ENCODE measurements around the gene APOBEC3A. TPM values are rescaled to one million over a fixed set of nuclear protein-coding genes. Genes with fewer than 3 reads are reported as not detected.

The APOBEC3A gene
- 0.13 TPM for polyA plus RNA-seq (ENCODE audit: insufficient read length)
- long read RNA-seq, donor 1 = 0 reads
- long read RNA-seq, donor 2 = 0 reads
- long read RNA-seq, donor 3 = 0 reads
- long read RNA-seq, donor 4 = 0 reads
- long read RNA-seq, donor 5 = 0 reads
- long read RNA-seq, donor 6 = 0 reads
- long read RNA-seq, donor 7 = 0 reads
- long read RNA-seq, donor 8 = 0 reads

DNA sequence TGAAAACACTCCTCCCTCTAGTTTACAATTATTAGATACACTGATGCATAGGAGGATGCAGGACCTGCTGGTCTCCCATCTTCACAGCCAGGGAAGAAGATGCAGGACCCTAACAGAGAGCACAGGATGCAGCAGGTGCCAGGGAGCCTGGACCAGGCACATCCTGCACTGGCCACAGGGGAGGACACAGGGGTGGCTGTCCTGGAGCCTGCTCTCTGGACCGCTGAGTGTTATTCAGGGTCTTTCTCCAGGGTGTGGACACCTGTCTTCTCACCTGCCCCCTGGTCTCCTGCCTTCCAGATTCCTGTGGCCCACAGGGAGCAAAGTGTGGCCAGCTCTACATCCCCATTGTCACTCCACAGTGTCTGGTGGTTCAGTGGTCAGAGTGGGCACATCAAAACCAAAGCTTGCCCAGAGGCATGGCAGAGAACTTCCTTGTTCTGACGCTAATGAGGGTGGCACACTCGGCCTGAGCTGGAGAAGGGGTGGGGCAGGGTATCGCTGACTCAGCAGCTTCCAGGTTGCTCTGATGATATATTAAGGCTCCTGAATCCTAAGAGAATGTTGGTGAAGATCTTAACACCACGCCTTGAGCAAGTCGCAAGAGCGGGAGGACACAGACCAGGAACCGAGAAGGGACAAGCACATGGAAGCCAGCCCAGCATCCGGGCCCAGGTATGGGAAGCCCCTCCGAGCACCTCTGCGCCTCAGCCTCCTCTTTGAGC, at the start of gene APOBEC3A:
Gene APOBEC3A (plus strand): TSS at position 564 of the 725 bp plus-strand sequence. CDS start 83 bp downstream, at position 647.
- DNase-seq = no peak

DNA sequence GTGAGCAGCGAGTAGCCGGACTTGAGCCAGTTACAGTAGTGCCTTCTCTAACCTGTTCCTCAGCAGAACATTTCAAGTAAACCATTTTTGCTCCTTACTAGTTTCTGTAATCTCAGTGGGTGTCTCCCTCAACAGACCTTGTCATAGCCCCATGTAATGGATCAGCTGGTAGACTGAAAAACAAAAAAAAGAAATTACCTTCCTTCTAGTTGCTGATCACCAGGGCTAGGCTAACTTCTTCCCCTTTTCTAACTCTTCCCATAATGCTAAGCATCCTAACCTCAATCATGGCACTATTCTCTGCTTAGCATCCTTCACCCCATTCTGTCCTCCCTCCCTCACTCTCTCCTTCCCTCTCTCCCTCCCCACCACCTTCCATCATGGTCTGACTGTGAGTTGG, 49.6 kb upstream of the APOBEC3A start:
- DNase-seq = no peak

DNA sequence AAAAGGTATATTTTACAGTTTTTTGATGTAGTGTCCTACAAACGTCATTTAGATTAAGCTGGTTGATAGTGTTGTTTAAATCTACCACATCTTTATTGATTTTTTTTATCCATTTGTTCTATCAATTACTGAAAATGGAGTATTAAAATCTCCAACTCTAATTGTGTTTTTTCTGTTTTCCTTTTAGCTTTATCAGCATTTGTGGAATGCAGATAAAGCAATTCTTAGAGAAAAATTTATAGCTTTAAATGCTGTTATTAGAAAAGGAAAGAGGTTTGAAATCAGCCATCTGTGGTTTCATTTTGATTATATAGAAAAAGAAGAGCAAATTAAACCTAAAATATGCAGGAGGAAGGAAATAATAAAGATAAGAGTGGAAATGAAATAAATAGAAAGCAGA, 46.0 kb upstream of the APOBEC3A start:
- DNase-seq = no peak

DNA sequence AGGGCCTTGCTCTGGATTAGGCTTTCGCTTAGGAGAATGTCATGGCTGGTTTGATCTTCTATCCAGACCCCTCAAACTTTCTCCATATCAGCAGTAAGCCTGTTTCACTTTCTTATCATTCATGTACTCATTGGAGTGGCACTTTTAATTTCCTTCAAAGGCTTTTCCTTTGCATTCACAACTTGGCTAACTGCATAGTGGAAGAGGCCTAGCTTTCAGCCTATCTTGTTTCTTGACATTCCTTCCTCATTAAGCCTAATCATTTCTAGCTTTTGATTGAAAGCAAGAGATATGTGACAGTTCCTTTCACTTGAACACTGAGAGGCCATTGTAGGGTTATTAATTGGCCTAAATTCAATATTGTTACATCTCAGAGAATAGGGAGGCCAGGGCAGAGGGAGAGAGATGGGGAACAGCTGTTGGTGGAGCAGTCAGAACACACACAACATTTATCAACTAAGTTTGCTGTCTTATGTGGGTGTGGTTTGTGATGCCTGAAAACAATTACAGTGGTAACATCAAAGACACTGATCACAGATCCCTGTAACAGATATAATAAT, 37.7 kb upstream of the APOBEC3A start:
- no peak for DNase-seq

- DNase-seq = no peak
Observed at GRCh38 chr22:38921120-38921519, 36.3 kb upstream of the APOBEC3A start.

DNA sequence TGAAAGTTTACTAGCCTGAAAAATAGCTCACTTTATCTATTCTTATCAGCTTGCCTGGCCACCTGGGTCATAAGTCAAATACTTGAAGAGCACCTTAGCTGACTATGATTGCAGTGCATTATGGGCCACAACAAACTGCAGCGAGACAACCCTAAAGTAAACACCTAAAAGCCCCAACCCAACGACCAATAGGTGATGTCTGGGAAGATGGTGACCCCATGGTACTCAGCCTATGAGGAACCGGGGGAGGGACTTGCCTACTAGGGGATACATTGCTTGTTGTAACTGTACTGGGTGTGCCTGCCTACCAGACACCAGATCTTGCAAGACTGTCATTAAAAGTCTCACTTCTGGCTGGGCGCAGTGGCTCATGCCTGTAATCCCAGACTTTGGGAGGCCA, 35.6 kb upstream of the APOBEC3A start:
- no peak for DNase-seq

- DNase-seq = no peak
Observed at GRCh38 chr22:38923463-38924346, 33.7 kb upstream of the APOBEC3A start.

- no peak for DNase-seq
Observed at GRCh38 chr22:38924347-38924952, 33.0 kb upstream of the APOBEC3A start.

- no peak for DNase-seq
Observed at GRCh38 chr22:38925571-38926041, 31.8 kb upstream of the APOBEC3A start.

GRCh38 chr22:38927033-38927781, 30.2 kb upstream of the APOBEC3A start:
- peak; percentile 51 for DNase-seq

DNA sequence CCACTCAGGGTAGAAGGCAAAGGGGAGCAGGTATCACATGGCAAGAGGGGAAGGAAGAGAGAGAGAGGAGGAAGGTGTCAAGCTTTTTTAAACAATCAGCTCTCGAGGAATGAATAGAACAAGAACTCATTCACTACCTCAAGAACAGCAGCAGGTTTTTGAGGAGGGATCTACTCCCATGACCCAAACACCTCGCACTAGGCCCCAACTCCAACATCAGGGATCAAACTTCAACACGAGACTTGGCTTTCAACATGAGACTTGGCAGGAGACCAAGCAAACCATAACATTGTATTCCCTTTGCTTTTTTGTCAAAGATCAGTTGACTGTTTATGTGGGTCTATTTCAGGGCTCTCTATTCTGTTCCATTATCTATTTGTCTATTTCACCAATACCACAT, 26.9 kb upstream of the APOBEC3A start:
- no peak for DNase-seq

DNA sequence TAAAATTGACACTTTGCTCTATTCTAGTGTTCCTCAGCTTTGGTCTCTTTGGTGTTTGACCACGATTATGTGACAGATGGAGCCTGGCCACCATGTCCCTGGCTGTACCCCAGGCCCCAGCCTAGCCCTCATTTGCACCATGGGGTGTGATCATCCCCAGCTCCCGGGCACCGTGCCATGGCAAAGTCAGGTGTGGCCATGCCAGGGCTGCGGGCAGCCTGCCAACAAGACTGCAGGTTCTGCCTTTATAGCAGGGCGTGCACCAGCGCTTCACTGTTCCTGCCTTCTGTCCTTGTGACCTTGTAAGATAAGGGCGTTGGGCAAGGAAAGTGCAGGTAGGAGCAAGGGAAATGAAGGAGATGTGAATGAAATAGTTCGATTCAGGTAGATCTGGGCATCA, 22.4 kb upstream of the APOBEC3A start:
- DNase-seq = no peak

GRCh38 chr22:38935616-38936015, 21.8 kb upstream of the APOBEC3A start:
- DNase-seq = no peak

DNA sequence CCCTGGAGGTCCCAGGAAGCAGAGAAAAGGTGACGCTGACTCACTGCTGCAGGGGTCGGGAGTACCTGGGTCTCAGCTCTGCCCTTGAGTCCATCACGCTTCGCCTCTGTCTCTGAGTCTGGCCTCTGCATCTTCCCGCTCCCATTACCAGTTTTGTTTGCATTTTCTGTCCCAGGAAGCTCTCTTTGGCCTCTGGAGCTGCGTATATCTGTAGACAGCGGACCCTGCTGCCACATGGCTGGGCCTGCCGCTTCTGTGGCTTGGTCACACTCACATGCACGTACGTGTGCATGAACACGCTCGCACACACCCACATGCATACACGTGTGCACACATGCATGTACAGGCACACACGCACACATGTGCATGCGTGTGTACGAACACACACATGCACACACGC, 20.8 kb upstream of the APOBEC3A start:
- DNase-seq = no peak

- no peak for DNase-seq
Observed at GRCh38 chr22:38937036-38937435, 20.4 kb upstream of the APOBEC3A start.

DNA sequence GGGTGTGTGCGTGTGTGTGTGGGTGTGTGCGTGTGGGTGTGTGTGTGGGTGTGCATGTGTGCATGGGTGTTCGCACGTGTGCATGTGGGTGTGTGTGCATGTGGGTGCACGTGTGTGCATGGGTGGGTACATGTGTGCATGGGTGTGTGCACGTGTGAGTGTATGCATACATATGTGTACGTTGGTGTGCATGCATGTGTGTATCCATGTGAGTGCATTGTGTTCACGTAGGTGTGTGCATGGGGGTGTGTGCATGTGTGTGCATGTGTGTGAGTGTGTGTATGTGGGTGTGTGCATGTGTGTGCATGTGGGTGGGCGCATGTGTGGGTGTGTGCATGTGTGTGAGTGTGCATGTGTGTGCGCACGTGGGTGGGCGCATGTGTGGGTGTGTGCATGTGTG, 19.9 kb upstream of the APOBEC3A start:
- DNase-seq = no peak

- no peak for DNase-seq
Observed at GRCh38 chr22:38938221-38938620, 19.2 kb upstream of the APOBEC3A start.

GRCh38 chr22:38938925-38939324, 18.5 kb upstream of the APOBEC3A start:
- no peak for DNase-seq

DNA sequence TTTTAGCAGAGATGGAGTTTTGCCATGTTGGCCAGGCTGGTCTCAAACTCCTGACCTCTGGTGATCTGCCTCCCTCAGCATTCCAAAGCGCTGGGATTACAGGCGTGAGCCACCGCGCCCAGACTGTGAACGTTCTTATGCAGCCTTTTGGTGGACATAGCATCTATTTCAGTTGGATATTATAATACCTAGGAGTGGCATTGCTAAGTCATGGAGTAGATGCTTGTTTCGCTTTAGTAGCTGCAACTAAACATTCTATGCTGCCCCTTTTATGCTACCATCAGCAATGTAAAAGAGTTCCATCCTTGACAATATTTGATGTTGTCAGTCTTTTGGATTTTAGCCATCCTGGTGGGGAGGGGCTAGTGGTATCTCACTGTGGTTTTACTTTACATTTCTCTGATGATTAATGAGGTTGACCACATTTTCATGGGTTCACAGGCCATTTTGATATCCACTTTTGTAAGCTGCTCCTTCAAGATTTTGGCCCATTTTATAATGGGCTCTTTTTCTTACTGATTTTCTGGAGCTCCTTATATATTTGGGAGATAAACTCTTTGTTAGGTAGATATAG, 16.5 kb upstream of the APOBEC3A start:
- no peak for DNase-seq

- no peak for DNase-seq
Observed at GRCh38 chr22:38941488-38941987, 15.9 kb upstream of the APOBEC3A start.

GRCh38 chr22:38942702-38943101, 14.7 kb upstream of the APOBEC3A start:
- DNase-seq = no peak

All from left kidney (tissue), 8 donors.